Measurements from ENCODE around the gene VDR. TPM values are rescaled to one million over a fixed set of nuclear protein-coding genes. Genes with fewer than 3 reads are reported as not detected.

Gene VDR
- total RNA-seq, 4 donors from 2014 or later, result 75.1 to 193 (median 156) TPM

DNA sequence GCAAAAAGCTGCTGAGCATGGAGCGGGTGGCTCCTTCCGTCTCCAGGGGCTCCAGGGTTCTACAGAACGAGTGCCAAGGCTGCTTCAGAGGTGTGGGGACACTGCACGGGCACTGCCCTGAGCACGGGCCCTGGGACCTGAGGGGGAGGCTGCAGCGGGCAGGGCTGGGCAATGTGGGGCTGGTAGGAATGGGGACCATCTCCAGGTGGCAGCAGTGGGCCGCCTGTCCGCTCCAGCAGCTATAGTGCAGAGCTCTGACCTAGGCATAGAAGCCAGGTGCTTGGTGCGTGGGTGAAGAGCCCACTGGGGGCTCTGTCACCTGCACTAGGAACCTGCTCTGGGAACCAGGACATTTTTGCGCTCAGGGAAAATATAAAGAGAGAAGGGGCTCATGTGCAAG lies 107.4 kb downstream of the VDR start:
- peak in 2 of 3 donors; percentile 53 to 68 for DNase-seq
- H3K27me3 ChIP-seq, result no peaks in the 10 kb centered on the region
- H3K4me1 ChIP-seq, result peaks cover 0 to 38% (median 5%) of the 10 kb centered on the region in 4 donors
- H3K9me3 ChIP-seq, result no peaks in the 10 kb centered on the region
- no peak overlapping the region for H3K4me3 ChIP-seq
- peaks cover 0 to 51% (median 0%) of the 10 kb centered on the region in 3 donors for H3K36me3 ChIP-seq
- TF ChIP-seq CTCF (IDR thresholded peaks at IDR 0.05) (peak; percentile 8 to 49 (median 36)), POLR2A (IDR thresholded peaks at IDR 0.05) (no peak)
- no peak overlapping the region for H3K27ac ChIP-seq

DNA sequence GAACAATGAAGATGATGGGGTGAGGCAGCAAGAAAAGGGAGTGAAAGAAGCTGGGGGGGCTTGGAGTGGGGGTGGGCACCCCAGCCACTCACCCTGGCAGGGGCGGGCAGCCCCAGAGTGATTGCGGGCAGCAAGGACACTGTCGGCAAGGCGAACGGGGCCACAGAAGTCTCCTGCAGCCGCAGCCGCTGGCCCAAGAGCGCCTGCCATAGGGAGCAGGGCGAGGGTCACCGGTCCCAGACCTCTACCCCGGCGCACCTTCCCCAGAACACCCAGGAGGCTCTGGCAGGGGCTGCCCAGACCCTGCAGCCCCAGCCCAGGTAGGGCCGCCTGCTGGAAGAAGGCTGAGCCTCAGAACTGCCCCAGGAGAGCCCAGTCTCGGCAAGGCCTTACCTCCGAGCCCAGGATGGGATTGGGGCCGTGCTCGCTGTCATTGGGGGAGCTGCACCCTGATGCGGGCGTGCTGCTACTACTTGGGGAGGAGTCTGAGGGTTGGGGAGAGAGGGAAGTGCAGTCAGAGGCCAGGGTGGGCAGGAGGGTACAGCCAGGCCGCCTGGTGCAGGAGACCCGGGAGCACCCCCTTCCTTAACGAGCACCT lies 108.9 kb downstream of the VDR start:
- DNase-seq, result no peak
- H3K4me1 ChIP-seq, result peaks cover 0 to 23% (median 0%) of the 10 kb centered on the region in 4 donors
- no peak overlapping the region for H3K27ac ChIP-seq
- H3K36me3 ChIP-seq, result peaks cover 0 to 64% (median 0%) of the 10 kb centered on the region in 3 donors
- no peak for TF ChIP-seq POLR2A (IDR thresholded peaks at IDR 0.05)
- TF ChIP-seq CTCF (IDR thresholded peaks at IDR 0.05), result no peak
- no peaks in the 10 kb centered on the region for H3K9me3 ChIP-seq
- H3K27me3 ChIP-seq, result no peaks in the 10 kb centered on the region
- no peak overlapping the region for H3K4me3 ChIP-seq

- no peak for DNase-seq
- no peaks in the 10 kb centered on the region for H3K27me3 ChIP-seq
- H3K27ac ChIP-seq, result no peak overlapping the region
- TF ChIP-seq CTCF (IDR thresholded peaks at IDR 0.05) (no peak), POLR2A (IDR thresholded peaks at IDR 0.05) (no peak)
- no peaks in the 10 kb centered on the region for H3K9me3 ChIP-seq
- peaks cover 0 to 17% (median 0%) of the 10 kb centered on the region in 4 donors for H3K4me1 ChIP-seq
- peaks cover 0 to 71% (median 0%) of the 10 kb centered on the region in 3 donors for H3K36me3 ChIP-seq
- H3K4me3 ChIP-seq, result no peak overlapping the region
Observed at GRCh38 chr12:47795121-47795813, 109.5 kb downstream of the VDR start.

DNA sequence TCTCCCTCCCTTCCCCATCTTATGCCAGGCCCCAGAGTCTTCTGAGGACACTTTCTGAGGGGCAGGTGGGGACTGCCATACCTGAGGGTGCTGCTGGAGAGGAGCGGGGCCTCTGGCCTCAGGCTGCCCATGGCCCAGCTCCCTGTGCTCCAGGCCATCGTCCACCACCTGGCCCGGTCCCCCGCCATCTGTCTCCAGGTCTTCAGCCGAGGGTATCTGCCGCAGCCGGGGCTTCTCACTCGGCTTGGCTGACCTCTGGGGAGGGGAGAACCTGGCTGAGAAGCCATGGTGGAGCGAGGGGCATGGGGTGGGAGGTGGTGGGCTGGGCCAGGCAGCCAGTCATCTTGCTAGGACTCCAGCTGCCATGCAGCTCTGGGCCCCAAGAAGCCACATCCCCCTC lies 110.1 kb downstream of the VDR start:
- no peak for DNase-seq
- Histone ChIP-seq H3K4me3 (no peak overlapping the region), H3K27ac (no peak overlapping the region), H3K27me3 (no peaks in the 10 kb centered on the region), H3K36me3 (peaks cover 0 to 76% (median 0%) of the 10 kb centered on the region in 3 donors), H3K9me3 (no peaks in the 10 kb centered on the region), H3K4me1 (peaks cover 0 to 11% (median 0%) of the 10 kb centered on the region in 4 donors)
- no peak for TF ChIP-seq CTCF (IDR thresholded peaks at IDR 0.05)
- no peak for TF ChIP-seq POLR2A (IDR thresholded peaks at IDR 0.05)

DNA sequence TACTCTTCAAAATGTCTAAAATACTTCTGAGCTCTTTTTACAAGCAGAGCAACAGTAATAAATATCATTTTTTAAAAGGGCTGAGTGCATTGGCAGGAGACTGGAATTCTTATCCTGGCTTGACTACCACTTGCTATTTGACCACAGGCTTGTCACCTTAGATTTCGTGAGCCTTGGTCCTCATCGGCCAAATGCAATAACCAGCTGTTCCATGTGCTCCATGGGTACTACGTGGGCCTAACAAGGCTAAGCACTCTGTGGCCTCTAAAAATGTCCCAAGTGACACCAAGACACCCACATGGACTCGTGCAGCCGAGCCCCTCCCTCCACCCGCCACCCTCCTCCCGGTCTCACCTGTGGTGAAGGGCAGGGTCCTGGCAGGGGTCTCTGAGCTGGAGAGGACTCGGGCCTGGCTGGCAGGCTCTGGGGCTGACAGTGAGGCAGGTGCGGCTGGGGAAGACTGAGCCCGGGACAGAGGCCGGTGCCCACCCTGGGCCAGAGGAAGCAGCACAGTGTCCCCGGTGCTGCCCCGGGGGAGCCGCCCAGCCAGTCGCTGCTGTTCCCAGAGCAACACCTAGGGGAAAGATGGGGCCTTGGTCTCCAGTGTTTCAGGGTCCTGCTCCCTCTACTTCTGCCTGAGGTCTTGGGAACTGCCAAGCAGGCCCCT lies 111.6 kb downstream of the VDR start:
- TF ChIP-seq POLR2A (IDR thresholded peaks at IDR 0.05) (no peak), CTCF (IDR thresholded peaks at IDR 0.05) (no peak)
- Histone ChIP-seq H3K27me3 (no peaks in the 10 kb centered on the region), H3K27ac (no peak overlapping the region), H3K36me3 (peaks cover 0 to 92% (median 0%) of the 10 kb centered on the region in 3 donors), H3K9me3 (no peaks in the 10 kb centered on the region), H3K4me3 (no peak overlapping the region), H3K4me1 (no peaks in the 10 kb centered on the region)
- DNase-seq, result no peak
